AG10803 (cell line): Measurements from ENCODE around the gene DTL.

ENCODE experiments used
- DNase-seq: peaks from one replicate; pipeline ENCODE4 v3.0.0; 2010; ENCODE audit warnings: low read depth
- H3K4me3 ChIP-seq: 2 replicates; pipeline ENCODE4 v1.5.1; 2011; ENCODE audit warnings: mild to moderate bottlenecking, low read length, control low read depth
- CTCF ChIP-seq: conservative IDR thresholded peaks from 2 replicates; pipeline ENCODE4 v1.5.1; 2011; ENCODE audit warnings: mild to moderate bottlenecking, low read length, control low read depth, inconsistent platforms

Gene DTL

GRCh38 chr1:212097360-212097759 is 61.8 kb downstream of the DTL start:
- no peak for DNase-seq
- H3K4me3 ChIP-seq: no peak overlapping the region
- no peak for TF ChIP-seq CTCF

DNA sequence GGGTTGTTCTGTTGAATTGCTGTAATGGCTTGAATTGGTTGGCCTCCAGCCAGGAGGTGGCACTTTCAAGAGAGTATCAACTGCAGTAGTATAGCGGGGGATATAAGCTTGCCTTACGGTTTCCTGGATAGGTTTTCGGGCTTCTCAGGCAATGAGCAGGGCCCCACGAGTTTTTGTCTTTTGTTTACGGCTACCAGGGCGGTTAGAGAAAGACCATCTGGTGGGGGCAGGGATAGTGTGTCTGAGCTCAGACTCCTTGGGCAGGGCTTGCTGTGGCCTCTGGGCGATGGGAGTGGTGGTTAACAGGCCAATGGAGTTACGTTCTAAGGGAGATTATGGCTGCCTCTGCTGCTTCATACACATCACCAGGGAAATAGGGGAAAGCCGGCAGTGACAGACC is 62.8 kb downstream of the DTL start:
- no peak for TF ChIP-seq CTCF
- DNase-seq: no peak

GRCh38 chr1:212098771-212099170 is 63.2 kb downstream of the DTL start:
- DNase-seq: no peak
- no peak for TF ChIP-seq CTCF
- H3K4me3 ChIP-seq: no peak overlapping the region

More for the DNA sequence above, 62.8 kb downstream of the DTL start:
- no peak overlapping the region for H3K4me3 ChIP-seq

DNA sequence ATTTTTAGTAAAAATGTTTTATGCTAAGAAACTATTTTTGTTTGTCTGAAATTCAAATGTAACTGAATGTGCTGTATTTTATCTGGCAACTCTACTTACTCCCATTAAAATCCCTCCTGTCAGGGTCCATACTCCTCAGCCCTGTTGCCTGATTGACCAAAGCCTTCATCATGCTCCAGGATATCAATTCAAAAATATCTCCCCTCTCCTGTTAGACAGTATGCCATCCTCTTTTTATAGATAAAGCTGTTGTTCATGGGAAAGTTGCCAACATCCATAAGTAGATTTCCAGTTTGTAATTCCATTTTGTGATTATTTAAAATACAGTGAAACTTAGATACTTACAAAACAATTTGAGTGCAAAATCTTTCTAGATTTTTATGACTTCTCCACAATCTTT is 65.7 kb downstream of the DTL start:
- no peak for TF ChIP-seq CTCF
- DNase-seq: no peak
- H3K4me3 ChIP-seq: no peak overlapping the region

- no peak for TF ChIP-seq CTCF
- no peak overlapping the region for H3K4me3 ChIP-seq
- DNase-seq: no peak
Observed at GRCh38 chr1:212101735-212102134, 66.2 kb downstream of the DTL start.

DNA sequence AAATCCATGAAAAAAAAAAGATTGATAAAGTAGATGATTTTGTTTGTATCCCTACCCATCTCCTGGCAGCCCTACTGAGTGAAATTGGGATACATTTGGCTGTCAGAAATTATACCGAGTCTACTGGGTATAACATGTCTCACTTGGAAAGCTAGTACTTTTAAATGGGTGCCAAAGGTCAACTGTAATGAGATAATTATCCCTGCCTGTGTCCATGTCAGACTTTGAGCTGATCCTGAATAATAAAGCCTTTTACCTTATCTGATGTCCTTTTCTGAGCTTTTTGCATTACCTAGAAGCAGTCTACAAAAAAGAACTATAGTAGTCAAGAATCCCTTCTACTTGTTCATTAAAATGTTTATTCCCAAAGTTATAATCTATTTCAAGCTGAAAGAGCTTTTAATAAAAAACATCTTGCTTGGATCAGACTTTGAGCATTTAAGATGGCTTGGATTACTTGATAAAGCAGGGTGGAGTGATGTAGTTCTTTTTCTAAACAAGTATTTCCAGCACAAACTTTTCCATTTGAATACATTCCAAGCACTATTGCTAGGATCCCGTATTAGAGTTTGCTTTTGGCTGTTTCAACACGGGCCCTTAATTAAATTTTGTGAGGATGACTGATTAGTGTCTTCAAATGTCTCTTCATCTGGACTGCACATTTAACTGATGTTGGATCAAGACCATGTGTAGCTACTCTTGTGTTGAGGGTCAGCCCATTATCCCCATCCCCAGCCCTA is 69.2 kb downstream of the DTL start:
- no peak for TF ChIP-seq CTCF
- no peak overlapping the region for H3K4me3 ChIP-seq
- DNase-seq: peak; percentile 35

DNA sequence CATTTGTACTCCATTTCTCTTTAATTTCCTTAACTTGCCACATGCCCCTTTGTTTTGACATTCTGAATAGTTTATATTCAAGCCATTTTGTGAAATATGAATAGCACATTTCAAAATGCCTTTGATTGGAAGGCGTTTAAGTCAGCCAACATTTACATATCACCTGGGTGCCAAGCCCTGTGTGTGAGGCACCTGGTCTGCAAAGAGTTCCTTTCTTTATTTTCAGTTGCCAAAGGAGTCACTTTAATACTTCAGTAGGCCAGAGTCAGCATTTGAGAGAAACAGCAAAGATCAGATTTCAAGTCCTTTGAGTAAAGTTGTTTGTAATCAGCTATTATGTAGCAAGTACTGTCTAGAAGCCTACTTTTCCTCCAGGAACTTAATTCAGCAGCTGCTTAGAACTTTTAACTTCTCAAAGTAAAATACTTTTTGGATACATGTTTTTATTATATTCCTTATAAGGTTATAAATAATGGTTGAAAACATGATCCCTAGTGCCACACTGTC is 70.8 kb downstream of the DTL start:
- H3K4me3 ChIP-seq: no peak overlapping the region
- no peak for TF ChIP-seq CTCF
- no peak for DNase-seq
